A549 (cell line): ENCODE measurements around the gene THBS2. TPM values are rescaled to one million over a fixed set of nuclear protein-coding genes. Genes with fewer than 3 reads are reported as not detected.

ENCODE experiments used
- ATAC-seq, 2 experiments: fragments of 200-7000 bp in 1 of 2; fragments of >200 bp in 1 of 2; cut with Nextera tagmentation in 1 of 2; cut with Tn5 transposase in 1 of 2; 3 replicates each; pipeline versions ENCODE4 v1.8.0 to v1.9.1; 2018 to 2020; ENCODE audit warnings: mild to moderate bottlenecking in 1 of 2, moderate library complexity in 1 of 2
- CTCF ChIA-PET: fragments of 300-600 bp; sonication (Branson Sonifier 250); formaldehyde crosslinking; extraction: SDS; loops from one replicate; lab custom pipeline; 2021; ENCODE audit warnings: antibody characterized with exemption, inconsistent platforms; lab: Yijun Ruan, JAX
- POLR2A ChIA-PET: fragments of 350-600 bp; formaldehyde crosslinking; extraction: SDS; loops from one replicate; lab custom pipeline; 2021; ENCODE audit warnings: antibody characterized with exemption, inconsistent platforms; lab: Yijun Ruan, JAX
- DNase-seq, 2 experiments: peaks; one replicate each; pipeline versions ENCODE4 v3.0.0 to v3.0.0-alpha.2; 2011 to 2016; ENCODE audit warnings: low read depth in 1 of 2, low spot score in 1 of 2
- FAIRE-seq: peaks from 2 replicates; lab custom pipeline; 2011; peaks lifted over from hg19 to GRCh38; lab: Jason Lieb, UNC
- H3K27ac ChIP-seq, 2 experiments: fragments of >200 bp; sonication (Bioruptor Twin); formaldehyde crosslinking; 3 replicates each; pipeline ENCODE4 v1.5.1; 2016 to 2017
- H3K4me1 ChIP-seq: fragments of >200 bp; sonication (Bioruptor Twin); formaldehyde crosslinking; 3 replicates; pipeline ENCODE4 v1.6.1; 2016
- H3K4me2 ChIP-seq: fragments of >200 bp; sonication (Bioruptor Twin); formaldehyde crosslinking; 3 replicates; pipeline ENCODE4 v1.6.1; 2016
- H3K4me3 ChIP-seq: fragments of >200 bp; sonication (Bioruptor Twin); formaldehyde crosslinking; 3 replicates; pipeline ENCODE4 v1.5.1; 2016
- H3K9me3 ChIP-seq: fragments of >200 bp; sonication (Bioruptor Twin); formaldehyde crosslinking; 3 replicates; pipeline ENCODE4 v1.6.1; 2016
- ATOH8 ChIP-seq: fragments of 250-450 bp; sonication (Bioruptor Pico); IDR thresholded peaks from 2 replicates; pipeline ENCODE4 v1.5.0; 2020; ENCODE audit warnings: low read depth, mild to moderate bottlenecking, moderate library complexity
- BHLHE40 ChIP-seq: IDR thresholded peaks from 2 replicates; pipeline ENCODE4 v1.6.1; 2012; ENCODE audit warnings: low read depth, low read length, inconsistent platforms
- CBX2 ChIP-seq: fragments of 200-600 bp; sonication (generic); IDR thresholded peaks from 2 replicates; pipeline ENCODE4 v1.6.1; 2016; ENCODE audit warnings: low read depth, mild to moderate bottlenecking, borderline replicate concordance
- CTCF ChIP-seq: fragments of >200 bp; sonication (Bioruptor Twin); formaldehyde crosslinking; IDR thresholded peaks from 3 replicates; pipeline ENCODE4 v1.5.1; 2016
- E2F6 ChIP-seq: IDR thresholded peaks from 2 replicates; pipeline ENCODE4 v1.6.1; 2012; ENCODE audit warnings: low read depth, borderline replicate concordance
- EHF ChIP-seq: fragments of 250-450 bp; sonication (Bioruptor Pico); IDR thresholded peaks from 2 replicates; pipeline ENCODE4 v1.5.0; 2020; ENCODE audit warnings: mild to moderate bottlenecking
- EHMT2 ChIP-seq: fragments of 200-600 bp; sonication (generic); IDR thresholded peaks from 2 replicates; pipeline ENCODE4 v1.6.1; 2016; ENCODE audit warnings: antibody characterized with exemption, low read depth, mild to moderate bottlenecking, moderate library complexity
- EP300 ChIP-seq, 2 experiments: fragments of >200 bp; sonication (Bioruptor Twin); formaldehyde crosslinking; IDR thresholded peaks; 2 replicates in 1 of 2; 3 replicates in 1 of 2; pipeline ENCODE4 v1.6.1; 2016 to 2017
- ESRRA ChIP-seq: fragments of 150-350 bp; IDR thresholded peaks from 2 replicates; pipeline ENCODE4 v1.6.1; 2014; ENCODE audit warnings: mild to moderate bottlenecking, low read length, borderline replicate concordance
- FOSB ChIP-seq: fragments of 250-450 bp; sonication (Bioruptor Pico); IDR thresholded peaks from 2 replicates; pipeline ENCODE4 v1.5.0; 2020; ENCODE audit warnings: mild to moderate bottlenecking, moderate library complexity
- GATA3 ChIP-seq: IDR thresholded peaks from 2 replicates; pipeline ENCODE4 v1.6.1; 2012; ENCODE audit warnings: borderline replicate concordance
- HES2 ChIP-seq: fragments of >200 bp; sonication (Bioruptor Twin); formaldehyde crosslinking; IDR thresholded peaks from 2 replicates; pipeline ENCODE4 v1.6.1; 2016
- HEYL ChIP-seq: fragments of 250-450 bp; sonication (Bioruptor Pico); IDR thresholded peaks from 2 replicates; pipeline ENCODE4 v1.8.0; 2021; ENCODE audit warnings: mild to moderate bottlenecking, moderate library complexity
- HMGXB4 ChIP-seq: fragments of 250-450 bp; sonication (Bioruptor Pico); IDR thresholded peaks from 2 replicates; pipeline ENCODE4 v1.5.0; 2021; ENCODE audit warnings: mild to moderate bottlenecking, moderate library complexity, borderline replicate concordance
- HOXB13 ChIP-seq: fragments of 250-450 bp; sonication (Bioruptor Pico); IDR thresholded peaks from 2 replicates; pipeline ENCODE4 v1.5.0; 2020; ENCODE audit warnings: low read depth, mild to moderate bottlenecking, moderate library complexity
- JUNB ChIP-seq: fragments of >200 bp; sonication (Bioruptor Twin); formaldehyde crosslinking; IDR thresholded peaks from 2 replicates; pipeline ENCODE4 v1.6.1; 2016
- KDM5A ChIP-seq: fragments of 200-600 bp; sonication (generic); IDR thresholded peaks from 2 replicates; pipeline ENCODE4 v1.6.1; 2016; ENCODE audit warnings: antibody characterized with exemption, mild to moderate bottlenecking
- MAFK ChIP-seq: fragments of 450-650 bp; IDR thresholded peaks from 2 replicates; pipeline ENCODE4 v1.6.1; 2014; ENCODE audit not compliant: partially characterized antibody
- MAX ChIP-seq: IDR thresholded peaks from 2 replicates; pipeline ENCODE4 v1.6.1; 2012
- MYC ChIP-seq: IDR thresholded peaks from 2 replicates; pipeline ENCODE4 v1.6.1; 2012; ENCODE audit warnings: mild to moderate bottlenecking, inconsistent platforms, low read length, improper control_type of control experiment, borderline replicate concordance
- NR3C1 ChIP-seq: fragments of >200 bp; sonication (Bioruptor Twin); formaldehyde crosslinking; IDR thresholded peaks from 3 replicates; pipeline ENCODE4 v1.6.1; 2017
- PHF8 ChIP-seq: fragments of 200-600 bp; sonication (generic); IDR thresholded peaks from 2 replicates; pipeline ENCODE4 v1.6.1; 2016; ENCODE audit warnings: low read depth, mild to moderate bottlenecking, antibody characterized with exemption, moderate library complexity, borderline replicate concordance
- RFX5 ChIP-seq: fragments of 450-650 bp; IDR thresholded peaks from 2 replicates; pipeline ENCODE4 v1.7.1; 2014; ENCODE audit warnings: antibody characterized with exemption, mild to moderate bottlenecking, moderate library complexity
- RNF2 ChIP-seq: fragments of 200-600 bp; sonication (generic); IDR thresholded peaks from 2 replicates; pipeline ENCODE4 v1.6.1; 2016; ENCODE audit warnings: low read depth, mild to moderate bottlenecking, antibody characterized with exemption, moderate library complexity, borderline replicate concordance
- ZC3H11A ChIP-seq: fragments of 450-650 bp; IDR thresholded peaks from 2 replicates; pipeline ENCODE4 v1.6.1; 2014; ENCODE audit warnings: antibody characterized with exemption, mild to moderate bottlenecking
- ZFP36 ChIP-seq: fragments of 450-650 bp; IDR thresholded peaks from 2 replicates; pipeline ENCODE4 v1.6.1; 2014; ENCODE audit warnings: borderline replicate concordance; ENCODE audit not compliant: partially characterized antibody
- WGBS: methylation state at CpG from one replicate; pipeline ENCODE4 v1.1.6; 2017; ENCODE audit errors: missing lambda C conversion rate; 5-methylcytosine and 5-hydroxymethylcytosine counted together
- polyA plus RNA-seq, 4 experiments: library from polyadenylated mRNA; depleted of rRNA in 3 of 4; stranded (reverse); fragments of >200 nt; fragmentation: RNase III in 1 of 4; extraction: RNeasy Plus Mini Kit Qiagen cat#74134 plus additional on column Dnase treatment in 1 of 4; gene quantifications; 2 replicates in 3 of 4; 3 replicates in 1 of 4; pipeline ENCODE4 v1.2.3, GENCODE V29; 2011 to 2017

Gene THBS2
- polyA plus RNA-seq, 2 of the 4 experiments (the other 2 are of a cell fraction), result 0.01 to 0.06 TPM

GRCh38 chr6:169287675-169288074 is 34.0 kb upstream of the THBS2 start:
- TF ChIP-seq MAFK, result no peak
- no peak for TF ChIP-seq EP300 (IDR thresholded peaks at IDR 0.05)
- no peak for TF ChIP-seq HES2
- no peak for TF ChIP-seq MYC
- TF ChIP-seq NR3C1, result no peak
- no peak for TF ChIP-seq ATOH8 (CRISPR knock-in tag)
- TF ChIP-seq FOSB (CRISPR knock-in tag), result no peak
- no peak for TF ChIP-seq HMGXB4 (CRISPR knock-in tag)
- no peak for TF ChIP-seq ESRRA
- no peak for TF ChIP-seq KDM5A
- TF ChIP-seq CBX2, result no peak
- no peak for TF ChIP-seq EHMT2
- TF ChIP-seq BHLHE40, result no peak
- TF ChIP-seq RNF2, result no peak
- TF ChIP-seq EHF (CRISPR knock-in tag), result no peak
- no peak for TF ChIP-seq RFX5
- TF ChIP-seq CTCF, result no peak
- TF ChIP-seq HEYL (CRISPR knock-in tag), result no peak
- TF ChIP-seq MAX, result no peak
- no peak for TF ChIP-seq ZC3H11A
- Histone ChIP-seq H3K27ac (peak overlapping the region; percentile 98; a peak in 5 of 6 replicates), H3K9me3 (no peaks in the 10 kb centered on the region), H3K4me2 (no peak overlapping the region), H3K4me1 (peaks cover 15% of the 10 kb centered on the region), H3K4me3 (no peak overlapping the region)
- FAIRE-seq (no peak), ATAC-seq (no peak), DNase-seq (no peak)
- POLR2A ChIA-PET, result no interaction called here
- 68% methylated on average over 6 of the region's 6 CpGs for WGBS
- CTCF ChIA-PET, result no interaction called here

- no peak for FAIRE-seq
- DNase-seq, result no peak
- Histone ChIP-seq H3K4me3 (no peak overlapping the region), H3K27ac (peak overlapping the region in 1 of 2 experiments; percentile 98; a peak in 2 of 6 replicates), H3K4me1 (peaks cover 13% of the 10 kb centered on the region), H3K9me3 (no peaks in the 10 kb centered on the region), H3K4me2 (no peak overlapping the region)
- TF ChIP-seq HOXB13 (no peak), JUNB (no peak), E2F6 (no peak), MAX (no peak), CBX2 (no peak), PHF8 (no peak), GATA3 (no peak), ZFP36 (no peak)
- ChIA-PET CTCF (no interaction called here), POLR2A (no interaction called here)
- WGBS, result 92% methylated on average over 7 of the region's 7 CpGs
- no peak for ATAC-seq
Observed at GRCh38 chr6:169286961-169287360, 33.3 kb upstream of the THBS2 start.
